GM12878 (cell line): ENCODE data around the gene ADAMTS14. TPM values are rescaled to one million over a fixed set of nuclear protein-coding genes. Genes with fewer than 3 reads are reported as not detected.
A peak's percentile ranks its signal among the peaks of the same experiment; 100 is the strongest.

Experiments
- ATAC-seq: fragments of 200-7000 bp; cut with Tn5 transposase; 3 replicates; pipeline ENCODE4 v1.9.1; 2020; ENCODE audit warnings: mild to moderate bottlenecking, moderate library complexity
- BruUV-seq: library from RNA; stranded (reverse); fragments of 400-500 nt; replicated peaks from 2 replicates; lab custom pipeline; 2021; lab: Mats Ljungman, UMichigan
- CTCF ChIA-PET: fragments of 300-600 bp; sonication (Branson Sonifier 250); formaldehyde crosslinking; extraction: SDS; loops from one replicate; lab custom pipeline; 2021; ENCODE audit warnings: inconsistent platforms; lab: Yijun Ruan, JAX
- POLR2A ChIA-PET: fragments of 350-600 bp; formaldehyde crosslinking; extraction: SDS; loops from one replicate; lab custom pipeline; 2021; ENCODE audit warnings: inconsistent platforms; lab: Charles Lee
- RAD21 ChIA-PET: fragments of 300-600 bp; sonication (Branson Sonifier 250); formaldehyde crosslinking; loops from one replicate; lab custom pipeline; 2023; ENCODE audit warnings: antibody characterized with exemption; ENCODE audit not compliant: unreplicated experiment; lab: Charles Lee
- SMC1A ChIA-PET: fragments of 300-600 bp; sonication (Branson Sonifier 250); formaldehyde crosslinking; loops from one replicate; lab custom pipeline; 2023; ENCODE audit not compliant: unreplicated experiment, uncharacterized antibody; lab: Charles Lee
- DNase-seq: peaks from one replicate; pipeline ENCODE4 v3.0.0-alpha.2; 2011; ENCODE audit warnings: low read depth, low spot score
- FAIRE-seq: peaks from 3 replicates; lab custom pipeline; 2011; peaks lifted over from hg19 to GRCh38; lab: Jason Lieb, UNC
- H2AFZ ChIP-seq: 2 replicates; pipeline ENCODE4 v1.6.0; 2011; ENCODE audit warnings: low read depth, low read length, control low read depth; ENCODE audit not compliant: control insufficient read depth
- H3K27ac ChIP-seq: 2 replicates; pipeline ENCODE4 v1.5.1; 2011; ENCODE audit warnings: control low read depth; ENCODE audit not compliant: control insufficient read depth, insufficient read depth
- H3K27me3 ChIP-seq, 2 experiments: replicated peaks in 1 of 2; 2 replicates each; pipeline versions ENCODE4 v1.6.0 to v1.6.1; 2011; ENCODE audit warnings: low read length in 1 of 2; ENCODE audit not compliant: control insufficient read depth in 2 of 2, insufficient read depth in 2 of 2
- H3K36me3 ChIP-seq, 2 experiments: 2 replicates each; pipeline ENCODE4 v1.5.1; 2011; ENCODE audit warnings: low read length in 1 of 2; ENCODE audit not compliant: control insufficient read depth in 2 of 2, insufficient read depth in 2 of 2
- H3K4me1 ChIP-seq: 2 replicates; pipeline ENCODE4 v1.6.1; 2011; ENCODE audit warnings: mild to moderate bottlenecking, low read length, moderate library complexity, mixed read lengths; ENCODE audit not compliant: control insufficient read depth, insufficient read depth
- H3K4me2 ChIP-seq: 2 replicates; pipeline ENCODE4 v1.6.0; 2011; ENCODE audit warnings: control low read depth; ENCODE audit not compliant: control insufficient read depth, insufficient read depth
- H3K4me3 ChIP-seq: fragments of 200-600 bp; sonication (generic); 2 replicates; pipeline ENCODE4 v1.5.1; 2016
- H3K79me2 ChIP-seq: 2 replicates; pipeline ENCODE4 v1.6.0; 2011; ENCODE audit warnings: low read length; ENCODE audit not compliant: control insufficient read depth, insufficient read depth
- H3K9ac ChIP-seq: 2 replicates; pipeline ENCODE4 v1.8.0; 2011; ENCODE audit warnings: low read length, control low read depth, mixed read lengths; ENCODE audit not compliant: control insufficient read depth, insufficient read depth
- H3K9me3 ChIP-seq: replicated peaks from 3 replicates; pipeline ENCODE4 v1.5.1; 2011; ENCODE audit warnings: mild to moderate bottlenecking, low read length; ENCODE audit not compliant: control insufficient read depth, insufficient read depth
- H4K20me1 ChIP-seq: 2 replicates; pipeline ENCODE4 v1.6.0; 2011; ENCODE audit not compliant: control insufficient read depth, insufficient read depth
- CBFB ChIP-seq: IDR thresholded peaks from 2 replicates; pipeline ENCODE4 v1.6.1; 2016; ENCODE audit warnings: antibody characterized with exemption, low read depth
- CBX5 ChIP-seq: sonication (generic); IDR thresholded peaks from 2 replicates; pipeline ENCODE4 v1.6.1; 2016; ENCODE audit warnings: low read depth, moderate library complexity, mild to moderate bottlenecking, inconsistent platforms
- CREB1 ChIP-seq: IDR thresholded peaks from 2 replicates; pipeline ENCODE4 v1.6.1; 2012; ENCODE audit warnings: low read depth, mild to moderate bottlenecking, inconsistent platforms
- DPF2 ChIP-seq: fragments of 450-650 bp; IDR thresholded peaks from 2 replicates; pipeline ENCODE4 v1.6.1; 2017; ENCODE audit warnings: mild to moderate bottlenecking
- EGR1 ChIP-seq, 2 experiments: IDR thresholded peaks; 1 replicate in 1 of 2; 2 replicates in 1 of 2; pipeline ENCODE4 v1.6.1; 2011 to 2012; ENCODE audit warnings: low read depth in 2 of 2, low read length in 2 of 2, borderline replicate concordance in 1 of 2, mild to moderate bottlenecking in 1 of 2, moderate library complexity in 1 of 2
- MEF2A ChIP-seq: IDR thresholded peaks from 2 replicates; pipeline ENCODE4 v1.6.1; 2011; ENCODE audit warnings: low read depth, mild to moderate bottlenecking, low read length, moderate library complexity; ENCODE audit not compliant: insufficient read depth
- POLR2AphosphoS5 ChIP-seq: IDR thresholded peaks from 2 replicates; pipeline ENCODE4 v1.6.1; 2011; ENCODE audit warnings: mild to moderate bottlenecking, low read length, inconsistent platforms
- PRDM15 ChIP-seq: fragments of 450-650 bp; formaldehyde crosslinking; IDR thresholded peaks from 2 replicates; pipeline ENCODE4 v1.4.0; 2020; ENCODE audit warnings: mild to moderate bottlenecking, moderate library complexity
- RBBP5 ChIP-seq: fragments of 200-600 bp; sonication (generic); conservative IDR thresholded peaks from 2 replicates; pipeline ENCODE4 v1.6.1; 2016
- RUNX3 ChIP-seq: IDR thresholded peaks from 2 replicates; pipeline ENCODE4 v1.6.1; 2012; ENCODE audit warnings: low read length, inconsistent platforms
- SMAD5 ChIP-seq: IDR thresholded peaks from 2 replicates; pipeline ENCODE4 v1.6.1; 2016; ENCODE audit warnings: antibody characterized with exemption, low read depth
- SMARCA5 ChIP-seq: fragments of 450-650 bp; IDR thresholded peaks from 2 replicates; pipeline ENCODE4 v1.6.1; 2017; ENCODE audit warnings: mild to moderate bottlenecking
- SRF ChIP-seq, 2 experiments: IDR thresholded peaks; 2 replicates each; pipeline ENCODE4 v1.6.1; 2011; ENCODE audit warnings: low read depth in 2 of 2, low read length in 2 of 2, mild to moderate bottlenecking in 1 of 2, moderate library complexity in 1 of 2
- WGBS: methylation state at CpG from one replicate; pipeline ENCODE4 v1.1.6; 2016; ENCODE audit warnings: low lambda C conversion rate; ENCODE audit not compliant: insufficient replicate concordance, insufficient coverage; ENCODE audit errors: missing lambda C conversion rate; 5-methylcytosine and 5-hydroxymethylcytosine counted together
- in situ Hi-C: fragments of 300-500 bp; cut with MboI; formaldehyde crosslinking; loops from 9 replicates; pipeline ENCODE4 v1.14.3; 2018; ENCODE audit warnings: mixed read lengths
- intact Hi-C: fragments of 100-400 bp; cut with micrococcal nuclease; formaldehyde crosslinking; loops from one replicate; pipeline ENCODE4 v1.14.2; 2022; ENCODE audit not compliant: unreplicated experiment
- polyA plus RNA-seq, 11 experiments: library from polyadenylated mRNA; depleted of rRNA in 4 of 11; unstranded in 6 of 11; stranded (reverse) in 5 of 11; fragments of >200 nt; fragmentation: Nextera tagmentation in 4 of 11; fragmentation: Illumina TruSeq in 1 of 11; extraction: Ambion mirVana in 4 of 11; extraction: Trizol in 1 of 11; gene quantifications; 1 replicate in 1 of 11; 2 replicates in 10 of 11; pipeline versions ENCODE4 v1.2.1 to v1.2.3, GENCODE V29; 2011 to 2016; ENCODE audit warnings: inconsistent platforms in 2 of 11, missing spikeins in 2 of 11, low read depth in 1 of 11
- total RNA-seq, 4 experiments: library from RNA; depleted of rRNA in 3 of 4; stranded (reverse); fragments of >200 nt in 3 of 4; fragmentation: Illumina TruSeq in 1 of 4; extraction: Trizol in 1 of 4; gene quantifications; 2 replicates each; pipeline versions ENCODE4 v1.2.1 to v1.2.3, GENCODE V29; 2013 to 2021
- TF ChIP-seq, protein P1 (sequence below): fragments of 450-650 bp; IDR thresholded peaks from 2 replicates; pipeline ENCODE4 v1.6.1; 2014; ENCODE audit warnings: mild to moderate bottlenecking
- TF ChIP-seq, protein P2 (sequence below): IDR thresholded peaks from 2 replicates; pipeline ENCODE4 v1.6.1; 2012; ENCODE audit warnings: low read length, inconsistent platforms

The ADAMTS14 gene
- total and polyA plus RNA-seq, 10 of the 15 experiments (the other 5 are each of a cell fraction or from before 2014, with no cell fraction given) = 0.03 to 0.05 TPM; not detected in 8

DNA sequence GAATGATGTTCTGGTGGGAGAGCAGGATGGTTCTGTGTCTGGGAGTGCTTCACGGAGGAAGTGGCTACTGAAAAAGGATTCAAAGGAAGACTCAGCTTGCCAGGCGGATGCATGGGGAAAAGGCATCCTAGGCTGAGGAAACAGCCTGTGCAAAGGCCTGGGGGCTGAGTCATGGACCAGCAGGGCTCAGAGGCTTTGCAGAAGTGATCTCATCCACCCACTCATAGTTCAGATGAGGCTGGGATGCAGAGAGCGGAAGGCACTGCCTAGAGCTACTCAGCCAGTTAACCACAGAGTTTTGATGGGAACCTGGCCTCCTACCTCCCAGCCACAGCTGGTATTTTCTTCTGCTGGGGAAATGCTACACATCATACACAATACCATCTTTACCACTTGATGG lies 15.8 kb upstream of the ADAMTS14 start:
- POLR2A ChIA-PET = interaction anchor here (0.6 kb wide), 1 partner anchor 1036 kb away, joined by 3 read pairs; no protein-coding TSS in a partner anchor
- Histone ChIP-seq H3K4me2 (0 out of 2 replicates have a peak overlapping the region, but pooled peaks have one; percentile 3), H3K4me1 (peaks cover 16% of the 10 kb centered on the region), H3K36me3 (no peaks in the 10 kb centered on the region), H3K27ac (no peak overlapping the region), H3K9me3 (peaks cover 8% of the 10 kb centered on the region; the same call in 2 of the 3 replicates), H2AFZ (no peak overlapping the region), H3K27me3 (no peaks in the 10 kb centered on the region; a peak in 1 of 4 replicates), H3K4me3 (no peak overlapping the region), H3K79me2 (no peaks in the 10 kb centered on the region), H3K9ac (no peak overlapping the region), H4K20me1 (no peaks in the 10 kb centered on the region)
- DNase-seq (peak; percentile 56), ATAC-seq (peak; percentile 96), FAIRE-seq (peak; percentile 81)
- SMC1A ChIA-PET = interaction anchor here (0.6 to 1.0 kb wide), 2 partner anchors 37 to 80 kb away, joined by 3 to 4 read pairs; no protein-coding TSS in a partner anchor
- CTCF ChIA-PET = interaction anchor here (0.7 kb wide), 1 partner anchor 106 kb away, joined by 3 read pairs; no protein-coding TSS in a partner anchor
- in situ Hi-C loops (no loop called here), intact Hi-C loops (loop anchor here (5.0 kb wide), 1 partner anchor 79 kb away; no protein-coding TSS in a partner anchor)
- no TSS peak for BruUV-seq
- RAD21 ChIA-PET = interaction anchor here (0.6 to 1.2 kb wide), 3 partner anchors 19 to 102 kb away, joined by 3 read pairs; no protein-coding TSS in a partner anchor
- 0% methylated on average over 3 of the region's 3 CpGs for WGBS
- no peak for TF ChIP-seq SMARCA5
- TF ChIP-seq DPF2 = 0 out of 2 replicates have a peak, but pooled peaks have one; percentile 27
- TF ChIP-seq CBX5 = no peak
- no peak for TF ChIP-seq SRF (IDR thresholded peaks at IDR 0.05; ENCODE audit: low read depth in 2 of 2, low read length in 2 of 2)
- peak; percentile 47; the same call in 1 of the 2 replicates for TF ChIP-seq MEF2A
- peak; percentile 94 for TF ChIP-seq RUNX3
- TF ChIP-seq POLR2AphosphoS5 = no peak
- TF ChIP-seq, protein P1, sequence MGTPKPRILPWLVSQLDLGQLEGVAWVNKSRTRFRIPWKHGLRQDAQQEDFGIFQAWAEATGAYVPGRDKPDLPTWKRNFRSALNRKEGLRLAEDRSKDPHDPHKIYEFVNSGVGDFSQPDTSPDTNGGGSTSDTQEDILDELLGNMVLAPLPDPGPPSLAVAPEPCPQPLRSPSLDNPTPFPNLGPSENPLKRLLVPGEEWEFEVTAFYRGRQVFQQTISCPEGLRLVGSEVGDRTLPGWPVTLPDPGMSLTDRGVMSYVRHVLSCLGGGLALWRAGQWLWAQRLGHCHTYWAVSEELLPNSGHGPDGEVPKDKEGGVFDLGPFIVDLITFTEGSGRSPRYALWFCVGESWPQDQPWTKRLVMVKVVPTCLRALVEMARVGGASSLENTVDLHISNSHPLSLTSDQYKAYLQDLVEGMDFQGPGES = no peak
- TF ChIP-seq RBBP5 = no peak
- 0 out of 2 replicates have a peak, but pooled peaks have one; percentile 18 for TF ChIP-seq CREB1
- no peak for TF ChIP-seq PRDM15 (CRISPR knock-in tag)
- TF ChIP-seq SMAD5 = no peak
- peak in 1 of 2 experiments; percentile 79; a peak in 2 of 3 replicates for TF ChIP-seq EGR1 (IDR thresholded peaks at IDR 0.05; ENCODE audit: borderline replicate concordance in 1 of 2, low read depth in 2 of 2, low read length in 2 of 2)
- peak; percentile 64; the same call in 1 of the 2 replicates for TF ChIP-seq CBFB
- TF ChIP-seq, protein P2, sequence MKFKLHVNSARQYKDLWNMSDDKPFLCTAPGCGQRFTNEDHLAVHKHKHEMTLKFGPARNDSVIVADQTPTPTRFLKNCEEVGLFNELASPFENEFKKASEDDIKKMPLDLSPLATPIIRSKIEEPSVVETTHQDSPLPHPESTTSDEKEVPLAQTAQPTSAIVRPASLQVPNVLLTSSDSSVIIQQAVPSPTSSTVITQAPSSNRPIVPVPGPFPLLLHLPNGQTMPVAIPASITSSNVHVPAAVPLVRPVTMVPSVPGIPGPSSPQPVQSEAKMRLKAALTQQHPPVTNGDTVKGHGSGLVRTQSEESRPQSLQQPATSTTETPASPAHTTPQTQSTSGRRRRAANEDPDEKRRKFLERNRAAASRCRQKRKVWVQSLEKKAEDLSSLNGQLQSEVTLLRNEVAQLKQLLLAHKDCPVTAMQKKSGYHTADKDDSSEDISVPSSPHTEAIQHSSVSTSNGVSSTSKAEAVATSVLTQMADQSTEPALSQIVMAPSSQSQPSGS = peak; percentile 62; the same call in 1 of the 2 replicates
